B cell (primary cell): ENCODE measurements around the gene NOS3.

Experiments used
- CTCF ChIP-seq: fragments of 200-600 bp; IDR thresholded peaks from one replicate; pipeline ENCODE4 v1.8.0; 2022; ENCODE audit warnings: antibody characterized with exemption, mild to moderate bottlenecking
- EZH2 ChIP-seq: IDR thresholded peaks from 2 replicates; pipeline ENCODE4 v1.6.1; 2012; ENCODE audit warnings: borderline replicate concordance, low read depth, mild to moderate bottlenecking, moderate library complexity, low read length; ENCODE audit not compliant: insufficient read depth, poor library complexity, severe bottlenecking

GRCh38 chr7:150989456-150989855 lies 1.4 kb upstream of the NOS3 start:
- TF ChIP-seq CTCF (no peak), EZH2 (no peak)
